GM18499 (cell line): ENCODE results near the gene ZBTB22.
"Not testable (repeated sequence)": the region's sequence is repeated elsewhere in the genome, so short reads cannot be mapped to it uniquely, and the experiment has no call there.

Source experiments
- ATAC-seq: cut with Tn5 transposase; IDR thresholded peaks from one replicate; pipeline ENCODE4 v1.9.1; 2021; ENCODE audit warnings: moderate number of reproducible peaks; ENCODE audit not compliant: insufficient read depth, unreplicated experiment

Gene ZBTB22

DNA sequence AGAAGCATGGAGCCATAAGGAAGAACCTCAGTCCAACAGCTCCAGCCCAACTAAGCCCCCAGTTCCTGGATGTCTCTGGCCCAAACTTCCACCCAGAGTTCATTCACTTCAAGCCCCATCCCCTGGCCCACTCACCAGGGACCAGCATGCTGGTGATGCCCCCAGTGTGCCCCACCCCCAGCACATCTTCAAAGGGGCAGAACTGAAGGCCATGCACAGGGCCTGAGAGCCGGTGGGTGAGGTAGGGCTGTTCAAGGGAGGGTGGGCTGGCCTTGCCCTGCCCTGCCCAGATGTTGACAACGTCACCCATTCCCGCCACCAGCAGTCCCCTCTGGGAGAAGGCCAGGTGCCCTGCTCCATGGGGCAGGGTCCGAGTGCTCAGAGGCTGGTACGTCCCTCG lies 37.0 kb downstream of the ZBTB22 start:
- no peak for ATAC-seq

DNA sequence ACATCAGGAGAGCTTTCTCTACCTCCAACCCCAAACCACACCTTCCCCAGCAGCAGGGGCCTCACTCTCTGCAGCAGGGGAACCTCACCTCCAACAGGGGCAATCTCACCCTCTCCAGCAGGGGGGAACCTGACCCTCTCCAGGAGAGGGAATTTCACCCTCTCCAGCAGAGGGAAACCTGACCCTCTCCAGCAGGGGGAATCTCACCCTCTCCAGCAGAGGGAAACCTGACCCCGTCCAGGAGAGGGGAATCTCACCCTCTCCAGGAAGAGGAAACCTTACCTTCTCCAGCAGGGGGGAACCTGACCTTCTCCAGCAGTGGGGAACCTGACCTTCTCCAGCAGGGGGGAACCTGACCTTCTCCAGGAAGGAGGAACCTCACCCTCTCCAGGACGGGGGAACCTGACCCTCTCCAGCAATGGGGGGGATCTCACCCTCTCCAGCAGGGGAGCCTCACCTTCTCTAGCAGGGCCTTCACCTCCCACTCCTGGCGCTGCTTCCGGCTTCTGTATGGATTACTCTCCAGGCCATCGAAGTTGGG lies 37.5 kb downstream of the ZBTB22 start:
- ATAC-seq, result no peak

DNA sequence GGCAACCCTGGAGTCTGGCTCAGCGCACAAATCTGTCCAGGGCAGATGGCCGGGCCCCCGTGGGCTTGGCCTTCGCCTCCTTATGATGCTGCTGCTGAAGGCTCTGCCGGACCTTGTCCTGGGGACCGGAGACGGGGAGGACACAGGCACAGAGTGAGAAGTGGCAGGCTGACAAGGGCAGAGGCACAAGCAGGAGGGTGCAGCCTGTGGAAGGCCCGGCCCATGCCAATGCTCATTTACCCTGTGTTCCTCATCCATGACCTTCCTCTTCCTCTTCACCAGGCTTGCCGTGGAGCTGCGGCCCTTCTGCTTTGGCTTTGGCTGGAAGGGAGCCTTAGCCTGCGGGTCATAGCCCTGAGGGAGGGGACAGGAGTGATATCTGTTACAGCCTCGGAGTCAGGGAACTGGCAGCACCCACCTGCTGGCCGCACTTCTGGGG lies 38.3 kb downstream of the ZBTB22 start:
- ATAC-seq, result no peak

DNA sequence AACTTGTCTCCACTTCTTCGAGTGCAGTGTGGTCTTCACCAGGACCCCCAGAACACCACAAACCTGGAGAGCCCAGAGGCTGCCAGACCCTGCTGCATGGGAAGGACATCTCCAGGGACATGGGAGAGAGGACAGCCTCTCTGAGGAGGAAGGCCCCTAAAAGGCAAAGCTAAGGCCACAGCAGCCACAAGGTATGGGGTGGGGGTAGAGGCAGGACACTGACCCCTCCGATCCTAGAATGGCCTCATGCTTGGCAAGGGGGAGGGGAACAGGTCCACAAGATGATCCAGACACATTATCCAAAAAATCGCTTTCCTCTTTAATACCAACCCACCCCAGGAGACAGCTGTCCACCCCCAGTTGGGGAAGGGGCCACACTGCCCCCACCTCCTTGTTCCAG lies 38.7 kb downstream of the ZBTB22 start:
- no peak for ATAC-seq

DNA sequence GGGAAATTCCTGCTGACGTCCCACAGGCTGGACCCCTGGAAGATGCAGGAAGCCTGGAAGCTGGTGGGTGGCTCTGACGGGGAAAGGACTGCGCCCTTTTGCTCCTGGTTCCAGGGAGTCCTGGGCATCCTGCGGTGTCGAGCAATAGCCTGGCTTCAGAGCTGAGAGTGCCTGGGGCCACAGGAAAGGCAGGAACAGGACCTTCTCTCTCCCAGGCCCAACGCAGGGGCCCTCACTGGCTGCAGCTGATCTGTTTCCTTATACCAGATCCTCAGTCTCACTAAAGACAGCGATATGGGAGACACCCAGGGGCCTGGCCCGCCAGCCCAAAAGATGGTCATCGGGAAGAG lies 39.2 kb downstream of the ZBTB22 start:
- no peak for ATAC-seq

DNA sequence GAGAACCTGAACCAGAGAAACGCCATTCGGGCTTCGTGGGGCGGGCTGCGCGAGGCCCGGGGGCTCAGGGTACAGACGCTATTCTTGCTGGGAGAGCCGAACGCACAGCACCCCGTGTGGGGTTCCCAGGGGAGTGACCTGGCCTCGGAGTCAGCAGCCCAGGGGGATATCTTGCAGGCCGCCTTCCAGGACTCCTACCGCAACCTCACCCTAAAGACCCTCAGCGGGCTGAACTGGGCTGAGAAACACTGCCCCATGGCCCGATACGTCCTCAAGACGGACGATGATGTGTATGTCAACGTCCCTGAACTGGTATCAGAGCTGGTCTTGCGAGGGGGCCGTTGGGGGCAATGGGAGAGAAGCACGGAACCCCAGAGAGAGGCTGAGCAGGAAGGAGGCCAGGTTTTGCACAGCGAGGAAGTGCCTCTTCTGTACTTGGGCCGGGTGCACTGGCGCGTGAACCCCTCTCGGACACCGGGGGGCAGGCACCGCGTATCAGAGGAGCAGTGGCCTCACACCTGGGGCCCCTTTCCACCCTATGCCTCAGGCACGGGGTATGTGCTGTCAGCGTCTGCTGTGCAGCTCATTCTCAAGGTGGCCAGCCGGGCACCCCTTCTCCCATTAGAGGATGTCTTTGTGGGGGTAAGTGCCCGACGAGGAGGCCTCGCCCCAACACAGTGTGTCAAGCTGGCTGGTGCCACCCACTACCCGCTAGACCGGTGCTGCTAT lies 39.7 kb downstream of the ZBTB22 start:
- ATAC-seq, result no peak

DNA sequence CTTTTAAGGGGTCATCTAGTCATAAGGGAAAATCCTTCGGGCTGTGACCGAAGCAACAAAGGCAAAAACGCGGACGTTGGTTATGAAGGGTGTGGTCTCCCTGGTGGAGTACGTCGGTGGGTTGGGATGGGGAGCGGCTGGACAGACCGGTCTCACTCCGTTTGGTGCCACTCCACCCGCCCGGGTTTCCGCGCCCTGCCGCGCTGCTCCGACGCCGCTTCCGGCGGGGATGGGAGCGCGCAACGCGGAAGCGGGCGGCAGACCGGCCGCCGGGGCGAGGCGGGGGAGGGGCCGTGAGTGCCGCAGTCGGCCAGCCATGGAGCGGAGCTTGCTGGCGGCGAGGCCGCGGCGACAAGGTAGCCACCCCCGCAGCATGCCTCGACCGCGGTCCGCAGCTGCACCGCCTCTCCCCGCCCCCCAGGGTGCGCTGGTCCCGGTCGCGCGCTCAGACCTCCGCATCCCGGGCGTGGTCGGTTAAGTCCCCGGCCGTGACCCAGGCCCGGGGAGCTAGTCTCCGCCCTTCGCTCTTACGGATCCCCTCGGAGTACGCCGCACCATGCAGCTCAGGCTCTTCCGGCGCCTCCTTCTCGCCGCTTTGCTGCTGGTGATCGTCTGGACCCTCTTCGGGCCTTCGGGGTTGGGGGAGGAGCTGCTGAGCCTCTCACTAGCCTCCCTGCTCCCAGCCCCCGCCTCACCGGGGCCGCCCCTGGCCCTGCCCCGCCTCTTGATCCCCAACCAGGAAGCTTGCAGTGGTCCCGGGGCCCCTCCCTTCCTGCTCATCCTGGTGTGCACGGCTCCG lies 40.5 kb downstream of the ZBTB22 start, which contains the start of gene B3GALT4:
B3GALT4 (plus strand) TSS at position 260 of the 799 bp plus-strand sequence; CDS start at position 557, 297 bp downstream.
- ATAC-seq, result no peak

DNA sequence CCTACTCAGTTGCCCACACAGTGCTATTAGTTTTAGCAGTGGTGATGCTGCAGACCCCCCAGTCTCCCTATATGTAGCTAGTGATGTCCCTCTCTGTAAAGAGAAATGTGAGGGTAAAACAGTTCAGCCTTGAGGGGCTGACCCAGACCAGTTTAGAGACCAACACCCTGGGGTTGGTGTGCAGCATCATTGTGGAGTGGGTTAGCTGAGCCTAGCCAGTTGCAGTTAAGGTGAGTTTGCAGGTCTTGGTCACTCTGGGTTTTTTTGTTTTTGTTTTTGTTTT lies 41.0 kb downstream of the ZBTB22 start:
- ATAC-seq, result no peak

DNA sequence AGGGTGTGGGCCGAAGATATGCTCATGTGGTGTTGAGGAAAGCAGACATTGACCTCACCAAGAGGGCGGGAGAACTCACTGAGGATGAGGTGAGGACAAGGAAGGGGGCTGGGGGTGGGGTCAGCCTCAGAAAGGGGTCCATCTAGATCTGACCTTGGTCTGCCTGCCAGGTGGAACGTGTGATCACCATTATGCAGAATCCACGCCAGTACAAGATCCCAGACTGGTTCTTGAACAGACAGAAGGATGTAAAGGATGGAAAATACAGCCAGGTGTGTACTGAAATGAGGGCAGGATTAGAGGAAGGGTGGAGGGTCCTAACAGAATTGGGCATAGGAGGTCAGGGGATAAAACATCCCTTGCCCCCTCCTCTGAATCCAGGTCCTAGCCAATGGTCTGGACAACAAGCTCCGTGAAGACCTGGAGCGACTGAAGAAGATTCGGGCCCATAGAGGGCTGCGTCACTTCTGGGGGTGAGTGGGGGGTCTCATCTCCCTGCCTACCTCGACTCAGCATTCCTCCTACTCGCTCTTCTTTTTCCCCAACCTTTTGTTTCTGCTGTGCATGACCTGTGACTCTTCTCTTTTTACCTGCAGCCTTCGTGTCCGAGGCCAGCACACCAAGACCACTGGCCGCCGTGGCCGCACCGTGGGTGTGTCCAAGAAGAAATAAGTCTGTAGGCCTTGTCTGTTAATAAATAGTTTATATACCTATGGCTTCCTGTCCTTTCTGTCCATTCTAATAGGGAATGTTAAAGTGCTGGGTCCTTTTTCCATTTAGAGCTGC lies 41.6 kb downstream of the ZBTB22 start:
- ATAC-seq, result not testable (repeated sequence)

DNA sequence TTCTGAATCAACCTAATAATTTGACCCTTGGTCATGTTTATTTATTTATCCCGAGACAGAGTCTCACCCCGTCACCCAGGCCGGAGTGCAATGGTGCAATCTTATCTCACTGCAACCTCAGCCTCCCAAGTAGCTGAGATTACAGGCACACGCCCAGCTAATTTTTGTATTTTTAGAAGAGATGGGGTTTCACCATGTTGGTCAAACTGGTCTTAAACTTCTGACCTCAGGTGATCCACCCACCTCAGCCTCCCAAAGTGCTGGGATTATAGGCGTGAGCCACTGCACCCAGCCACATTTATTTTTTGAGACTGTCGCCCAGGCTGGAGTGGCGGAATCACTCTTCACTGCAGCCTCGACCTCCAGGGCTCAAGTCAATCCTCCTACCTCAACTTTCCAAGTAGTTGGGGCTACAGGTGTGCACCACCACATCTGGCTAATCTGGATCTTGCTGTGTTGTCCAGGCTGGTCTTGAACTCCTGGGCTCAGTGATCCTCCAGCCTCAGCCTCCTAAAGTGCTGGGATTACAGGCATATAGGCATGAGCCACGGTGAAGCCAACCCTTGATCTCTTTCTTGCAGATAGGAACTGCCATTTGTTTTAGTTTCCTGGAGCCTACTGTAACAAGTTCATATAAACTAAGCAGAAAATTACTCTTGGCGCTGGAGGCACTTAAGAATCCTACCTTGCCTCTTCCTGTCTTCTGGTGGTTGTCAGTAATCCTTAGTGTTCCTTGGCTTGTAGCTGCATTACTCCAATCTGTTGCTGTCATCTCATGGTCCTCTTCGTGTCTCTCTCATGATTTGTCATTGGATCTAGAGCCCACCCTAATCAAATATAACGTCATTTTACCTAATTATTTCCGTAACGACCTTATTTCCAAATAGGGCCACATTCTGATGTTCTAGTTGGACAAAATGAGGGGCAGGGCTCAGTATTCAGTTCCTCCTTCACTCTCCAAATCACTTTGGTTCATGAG lies 43.3 kb downstream of the ZBTB22 start:
- ATAC-seq, result no peak

DNA sequence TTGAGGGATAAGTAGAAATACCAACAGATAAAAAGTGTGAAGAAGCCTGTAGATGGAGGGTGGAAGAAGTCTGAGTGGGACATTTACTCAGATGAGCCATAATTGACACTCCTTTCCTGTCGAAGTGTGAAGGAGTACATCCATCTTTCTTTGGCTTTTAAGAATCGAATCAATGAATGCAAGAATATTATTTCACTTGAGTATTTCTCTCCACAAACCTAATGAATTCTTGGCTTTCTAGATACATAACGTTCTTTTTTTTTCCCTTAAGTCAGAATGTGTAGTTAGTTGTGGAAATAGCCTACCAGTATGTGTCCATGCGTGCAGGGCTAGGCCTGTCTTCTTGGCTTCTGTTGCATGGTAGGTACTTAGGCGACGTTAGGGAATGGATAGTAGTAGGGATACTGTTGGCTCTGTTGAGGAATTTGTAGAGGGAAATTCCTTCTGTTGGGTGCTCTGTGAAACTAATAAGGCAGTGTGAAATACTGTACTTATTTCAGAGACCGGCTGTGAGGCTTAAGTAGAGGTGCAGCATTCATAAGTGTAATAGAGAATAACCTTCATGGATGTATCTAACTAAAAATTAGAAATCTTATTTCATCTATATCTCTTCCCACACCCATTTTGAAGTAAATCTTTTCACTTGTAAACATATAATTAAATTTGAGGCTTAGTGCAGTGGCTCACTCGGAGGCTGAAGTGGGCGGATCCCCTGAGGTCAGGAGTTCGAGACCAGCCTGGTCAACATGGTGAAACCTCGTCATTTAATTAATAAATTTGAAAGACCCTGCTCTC lies 44.2 kb downstream of the ZBTB22 start:
- ATAC-seq, result no peak

DNA sequence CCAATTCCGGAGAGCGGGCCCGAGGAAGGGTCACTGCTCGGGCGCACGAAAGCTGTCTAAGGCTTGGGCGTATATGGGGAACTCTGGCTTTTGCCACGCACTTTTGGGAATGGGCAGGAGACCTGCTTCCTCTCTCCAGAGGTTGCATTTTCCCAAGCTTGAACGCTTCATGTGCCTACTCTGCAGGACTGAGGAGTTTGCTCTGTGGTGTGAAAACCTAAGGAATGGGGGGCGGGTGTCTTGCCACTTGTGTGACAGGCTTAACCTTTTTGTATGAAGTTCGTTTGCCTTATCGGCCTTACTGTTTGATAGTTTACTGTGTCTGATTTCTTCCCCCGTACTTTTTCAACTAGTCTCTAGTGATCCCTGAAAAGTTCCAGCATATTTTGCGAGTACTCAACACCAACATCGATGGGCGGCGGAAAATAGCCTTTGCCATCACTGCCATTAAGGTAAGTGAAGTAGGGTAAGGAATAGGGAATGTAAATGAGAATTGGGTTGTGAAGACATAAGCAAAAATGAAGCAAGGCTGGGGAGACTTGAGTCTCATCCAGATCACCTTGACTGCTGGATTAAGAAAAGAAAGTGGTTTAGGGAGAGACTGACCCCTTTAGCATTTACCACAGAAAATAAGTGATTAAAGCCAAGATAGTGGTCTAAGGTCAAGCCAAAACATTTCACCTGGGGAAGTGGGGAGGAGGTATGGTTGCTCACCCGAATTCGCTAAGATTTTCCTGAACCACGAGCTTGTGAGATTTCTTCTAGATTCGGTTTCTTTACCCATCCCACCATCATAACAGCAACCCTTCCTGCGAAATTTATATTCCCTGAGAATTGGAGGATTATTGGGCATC lies 45.0 kb downstream of the ZBTB22 start:
- ATAC-seq, result no peak

DNA sequence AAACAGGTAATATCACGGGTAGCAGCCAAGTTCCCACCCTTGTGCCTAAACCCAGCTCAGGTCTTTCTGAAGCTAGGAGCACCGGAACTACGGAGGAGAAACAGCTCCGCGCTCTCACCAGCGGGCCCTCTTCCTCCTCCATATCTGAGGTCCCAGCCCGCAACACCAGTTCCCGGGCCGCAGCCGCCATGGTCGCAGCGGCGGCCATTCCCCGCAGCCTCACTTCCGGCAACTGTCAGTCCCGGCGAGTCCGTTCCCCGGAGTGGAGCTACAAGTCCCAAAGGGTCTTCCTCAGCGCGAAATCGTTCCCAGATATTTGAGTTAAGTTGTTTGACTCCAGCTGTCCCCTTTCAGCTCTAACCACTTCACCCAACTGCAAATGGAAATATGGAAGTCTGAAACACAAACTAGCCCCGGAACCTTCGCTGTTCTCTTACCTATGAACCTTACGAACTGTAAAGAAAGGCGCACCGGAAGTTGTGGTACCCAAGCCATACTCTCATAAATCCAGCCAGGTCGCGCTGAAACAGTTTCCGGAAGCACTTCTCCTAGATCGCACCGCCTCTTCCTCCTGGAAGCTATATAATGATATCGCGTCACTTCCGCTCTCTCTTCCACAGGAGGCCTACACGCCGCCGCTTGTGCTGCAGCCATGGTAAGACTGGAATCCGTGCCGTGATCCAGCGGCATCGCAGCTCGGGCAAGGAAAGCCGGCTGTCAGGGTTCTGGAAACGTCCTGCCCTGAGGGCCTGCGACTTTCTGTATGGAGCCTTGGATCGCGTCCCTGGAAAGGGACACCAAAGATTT lies 45.9 kb downstream of the ZBTB22 start, which contains the start of the genes RPS18 and VPS52:
RPS18 (plus strand) TSS at position 608 of the 807 bp plus-strand sequence; CDS start at position 653, 45 bp downstream.
VPS52 (minus strand) TSS at position 409 of the 807 bp plus-strand sequence; CDS start at position 208, 201 bp downstream.
- peak; percentile 65 for ATAC-seq

DNA sequence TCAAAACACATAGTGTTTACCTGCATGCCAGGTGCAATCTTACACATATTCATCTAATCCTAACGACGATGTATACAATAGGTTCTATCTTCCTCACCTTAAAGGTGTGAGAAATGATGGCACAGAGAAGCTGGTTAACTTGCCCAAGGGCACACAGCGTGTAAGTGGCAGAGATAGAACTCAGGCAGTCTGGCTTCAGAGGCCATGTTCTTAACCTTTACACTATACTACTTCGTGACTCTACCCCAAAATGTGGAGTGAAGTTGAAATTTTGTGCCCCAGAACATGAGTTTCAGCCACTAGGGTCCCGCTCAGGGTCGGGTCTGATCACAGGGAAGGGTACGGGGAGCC lies 46.5 kb downstream of the ZBTB22 start:
- ATAC-seq, result no peak
